WERI-Rb-1 (cell line): Measurements from ENCODE around the gene GPC5.
A peak's percentile ranks its signal among the peaks of the same experiment; 100 is the strongest.

ENCODE experiments used
- DNase-seq: peaks from one replicate; pipeline ENCODE4 v3.0.0-alpha.2; 2020
- H3K27ac ChIP-seq: fragments of 250-450 bp; sonication (Bioruptor Pico); 2 replicates; pipeline ENCODE4 v1.5.1; 2020; ENCODE audit warnings: mild to moderate bottlenecking, moderate library complexity
- H3K27me3 ChIP-seq: fragments of 250-450 bp; sonication (Bioruptor Pico); 2 replicates; pipeline ENCODE4 v1.5.1; 2021; ENCODE audit warnings: mild to moderate bottlenecking, low read depth, moderate library complexity; ENCODE audit not compliant: insufficient read depth, severe bottlenecking
- H3K36me3 ChIP-seq: fragments of 250-450 bp; sonication (Bioruptor Pico); 2 replicates; pipeline ENCODE4 v1.5.1; 2020; ENCODE audit warnings: mild to moderate bottlenecking, moderate library complexity
- H3K4me3 ChIP-seq: 2 replicates; pipeline ENCODE4 v1.5.1; 2011; ENCODE audit warnings: low read depth, mild to moderate bottlenecking, control low read depth, low read length
- H3K9me3 ChIP-seq: fragments of 250-450 bp; sonication (Bioruptor Pico); 2 replicates; pipeline ENCODE4 v1.5.1; 2021; ENCODE audit warnings: mild to moderate bottlenecking, moderate library complexity; ENCODE audit not compliant: severe bottlenecking
- TF ChIP-seq, protein P1 (sequence below): IDR thresholded peaks from 2 replicates; pipeline ENCODE4 v1.5.1; 2011; ENCODE audit warnings: low read depth, mild to moderate bottlenecking, control low read depth, inconsistent platforms, low read length

GPC5 gene

DNA sequence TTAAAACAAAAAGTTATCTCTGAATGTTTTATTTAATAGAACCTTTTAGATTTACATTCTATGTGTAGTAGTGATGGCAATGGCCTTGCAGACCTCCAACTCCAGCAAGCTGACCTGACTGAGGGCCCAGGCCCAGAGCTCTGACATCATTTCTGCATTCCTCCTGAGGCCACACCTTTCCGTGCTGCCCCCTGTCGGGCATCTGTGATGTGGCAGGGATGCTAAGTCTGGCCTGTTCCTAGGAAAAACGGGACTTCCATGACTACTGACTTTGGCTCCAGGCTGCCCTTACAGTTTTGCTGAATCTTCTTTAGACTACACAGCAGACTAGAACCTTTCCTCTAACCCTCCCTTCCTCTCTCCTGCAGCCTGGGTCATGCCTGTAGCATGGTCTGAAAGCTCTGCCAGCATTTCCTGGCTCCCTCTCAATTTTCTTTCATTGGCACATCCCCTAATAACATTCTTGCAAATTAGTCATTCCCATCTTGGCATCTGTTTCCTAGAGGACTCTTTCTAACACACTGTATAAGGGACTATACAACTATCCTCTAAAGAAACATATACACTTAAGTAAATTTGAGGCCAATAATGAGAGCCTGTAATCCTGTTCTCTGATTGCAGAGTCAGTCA is 249.1 kb downstream of the GPC5 start:
- no peaks in the 10 kb centered on the region for H3K9me3 ChIP-seq
- H3K4me3 ChIP-seq: no peak overlapping the region
- TF ChIP-seq, protein P1, sequence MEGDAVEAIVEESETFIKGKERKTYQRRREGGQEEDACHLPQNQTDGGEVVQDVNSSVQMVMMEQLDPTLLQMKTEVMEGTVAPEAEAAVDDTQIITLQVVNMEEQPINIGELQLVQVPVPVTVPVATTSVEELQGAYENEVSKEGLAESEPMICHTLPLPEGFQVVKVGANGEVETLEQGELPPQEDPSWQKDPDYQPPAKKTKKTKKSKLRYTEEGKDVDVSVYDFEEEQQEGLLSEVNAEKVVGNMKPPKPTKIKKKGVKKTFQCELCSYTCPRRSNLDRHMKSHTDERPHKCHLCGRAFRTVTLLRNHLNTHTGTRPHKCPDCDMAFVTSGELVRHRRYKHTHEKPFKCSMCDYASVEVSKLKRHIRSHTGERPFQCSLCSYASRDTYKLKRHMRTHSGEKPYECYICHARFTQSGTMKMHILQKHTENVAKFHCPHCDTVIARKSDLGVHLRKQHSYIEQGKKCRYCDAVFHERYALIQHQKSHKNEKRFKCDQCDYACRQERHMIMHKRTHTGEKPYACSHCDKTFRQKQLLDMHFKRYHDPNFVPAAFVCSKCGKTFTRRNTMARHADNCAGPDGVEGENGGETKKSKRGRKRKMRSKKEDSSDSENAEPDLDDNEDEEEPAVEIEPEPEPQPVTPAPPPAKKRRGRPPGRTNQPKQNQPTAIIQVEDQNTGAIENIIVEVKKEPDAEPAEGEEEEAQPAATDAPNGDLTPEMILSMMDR: peak; percentile 88
- no peaks in the 10 kb centered on the region for H3K27me3 ChIP-seq
- no peaks in the 10 kb centered on the region for H3K36me3 ChIP-seq
- DNase-seq: peak; percentile 72
- H3K27ac ChIP-seq: no peak overlapping the region

DNA sequence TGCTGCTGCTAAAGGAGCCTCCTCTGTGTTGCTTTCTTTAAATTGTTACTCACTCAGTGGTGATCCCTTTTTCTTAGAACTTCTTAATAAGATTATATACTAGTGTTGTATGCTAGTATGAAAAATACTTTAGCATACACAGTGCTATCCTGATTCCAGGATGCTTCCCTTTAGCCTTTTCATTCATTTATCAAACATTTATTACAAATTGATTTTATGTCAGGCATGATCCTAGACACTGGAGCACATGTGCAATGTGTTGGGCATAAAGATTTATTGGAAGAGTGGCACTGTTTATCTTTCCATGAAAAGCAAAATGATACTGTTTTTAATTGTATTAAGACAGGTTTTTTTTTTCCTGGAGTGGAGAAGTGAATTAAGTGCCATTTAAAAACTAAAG is 249.6 kb downstream of the GPC5 start:
- H3K27me3 ChIP-seq: no peaks in the 10 kb centered on the region
- no peaks in the 10 kb centered on the region for H3K36me3 ChIP-seq
- TF ChIP-seq, protein P1: no peak
- H3K27ac ChIP-seq: no peak overlapping the region
- H3K9me3 ChIP-seq: no peaks in the 10 kb centered on the region
- H3K4me3 ChIP-seq: no peak overlapping the region
- DNase-seq: no peak

DNA sequence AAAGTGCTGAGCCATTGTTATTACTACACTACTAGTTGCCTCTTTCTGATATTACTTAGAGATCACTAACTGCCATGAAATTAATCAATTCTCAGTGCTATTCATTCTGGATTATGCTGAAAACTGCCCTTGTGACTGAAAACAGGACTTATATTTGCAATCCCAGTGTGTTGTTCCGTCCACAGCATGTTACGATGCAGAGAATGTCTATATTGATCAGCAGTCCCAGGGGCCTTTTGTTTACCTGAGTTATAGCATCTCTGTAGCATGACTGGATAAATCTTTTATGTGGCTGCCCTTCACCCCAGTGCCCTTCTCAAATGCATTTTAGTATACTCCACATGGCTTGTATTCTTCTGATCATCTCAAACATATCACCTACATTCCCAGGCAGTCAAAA is 251.0 kb downstream of the GPC5 start:
- no peaks in the 10 kb centered on the region for H3K27me3 ChIP-seq
- TF ChIP-seq, protein P1: no peak

DNA sequence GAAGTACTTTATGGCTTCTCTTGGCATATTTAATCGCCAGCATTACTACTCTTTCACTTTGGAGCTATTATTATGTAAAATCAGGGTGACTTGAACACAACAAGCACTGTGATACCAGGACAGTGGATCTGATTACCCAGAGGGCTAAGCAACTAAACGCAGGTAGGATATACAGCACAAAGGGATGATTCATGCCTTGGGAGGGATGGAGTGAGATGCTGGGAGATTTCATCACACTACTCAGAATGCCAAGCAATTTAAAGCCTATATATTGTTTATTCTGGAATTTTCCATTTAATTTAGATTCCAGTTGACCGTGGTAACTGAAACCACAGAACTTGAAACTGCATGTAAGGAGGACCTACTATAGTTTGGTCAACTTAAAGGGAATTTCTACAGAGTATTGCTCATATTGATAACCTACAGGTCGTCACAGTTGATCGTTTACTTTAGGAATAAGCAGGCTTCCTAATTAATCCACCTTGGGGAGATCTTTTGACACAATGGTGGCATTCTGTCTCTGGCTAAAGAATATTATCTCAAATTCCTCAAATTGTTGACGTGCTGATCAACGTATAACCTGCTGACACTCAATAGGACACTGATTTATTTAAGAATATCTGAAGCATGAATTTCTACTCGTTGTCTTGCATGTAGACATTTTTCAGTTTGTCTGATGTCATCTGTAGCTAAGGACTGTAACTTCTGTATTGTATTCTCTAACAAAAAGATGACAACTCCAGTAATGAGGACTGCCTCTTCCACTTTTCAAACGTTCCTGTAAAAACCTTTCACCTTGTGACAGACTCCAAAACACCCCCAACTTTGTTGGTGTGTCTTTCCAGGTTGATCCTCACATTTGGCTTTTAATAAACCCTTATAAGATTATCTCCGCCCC is 254.2 kb downstream of the GPC5 start:
- Histone ChIP-seq H3K36me3 (no peaks in the 10 kb centered on the region), H3K27me3 (no peaks in the 10 kb centered on the region), H3K27ac (no peak overlapping the region), H3K4me3 (no peak overlapping the region), H3K9me3 (no peaks in the 10 kb centered on the region)
- no peak for DNase-seq
- TF ChIP-seq, protein P1: no peak

More for the DNA sequence above, 251.0 kb downstream of the GPC5 start:
- Histone ChIP-seq H3K9me3 (no peaks in the 10 kb centered on the region), H3K36me3 (no peaks in the 10 kb centered on the region), H3K27ac (no peak overlapping the region), H3K4me3 (no peak overlapping the region)
- no peak for DNase-seq

DNA sequence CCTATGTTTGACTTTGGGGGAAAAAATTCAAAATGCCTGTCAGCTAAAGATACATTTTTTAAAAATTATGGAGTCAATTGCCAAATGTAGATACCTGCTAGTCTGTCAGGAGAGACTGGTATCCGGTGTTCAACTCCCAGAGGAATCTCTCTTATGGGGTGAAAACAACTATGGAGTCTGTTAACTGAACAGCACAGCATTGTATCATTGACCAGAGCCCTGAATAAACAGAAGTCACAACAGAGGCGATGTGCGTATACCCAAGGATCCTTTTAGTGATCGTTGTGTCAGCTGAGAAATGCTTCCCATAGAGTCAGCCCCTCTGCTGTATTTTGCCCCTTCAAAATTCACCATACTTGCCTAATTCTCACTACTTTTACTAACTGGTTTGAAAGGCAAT is 257.3 kb downstream of the GPC5 start:
- H3K4me3 ChIP-seq: no peak overlapping the region
- TF ChIP-seq, protein P1: no peak
- DNase-seq: no peak
- no peaks in the 10 kb centered on the region for H3K9me3 ChIP-seq
- H3K27ac ChIP-seq: no peak overlapping the region
- H3K36me3 ChIP-seq: no peaks in the 10 kb centered on the region
- H3K27me3 ChIP-seq: no peaks in the 10 kb centered on the region
